Activated naive CD4-positive, alpha-beta T cell treated with anti-CD3 and anti-CD28 coated beads, Interleukin-2, amount 50 U/mL, for 72 hours (primary cell): ENCODE results near the gene CTSS. TPM values are rescaled to one million over a fixed set of nuclear protein-coding genes. Genes with fewer than 3 reads are reported as not detected.
"Not testable (repeated sequence)": the region's sequence is repeated elsewhere in the genome, so short reads cannot be mapped to it uniquely, and the experiment has no call there.

ENCODE experiments used
- ATAC-seq, 2 donors: fragments of 150-1000 bp; cut with Tn5 transposase; 2 replicates each; pipeline ENCODE4 v1.10.0; 2021; ENCODE audit warnings: mild to moderate bottlenecking in 2 of 2, moderate library complexity in 2 of 2
- DNase-seq, 2 donors: peaks; one replicate each; pipeline ENCODE4 v3.0.0; 2021 to 2022; ENCODE audit warnings: low spot score in 2 of 2
- H3K27ac Mint-ChIP-seq, 2 donors: one replicate each; pipeline ENCODE4 v1.8.0; 2022; ENCODE audit warnings: mild to moderate bottlenecking in 2 of 2, mixed read lengths in 2 of 2
- H3K36me3 Mint-ChIP-seq, 2 donors: one replicate each; pipeline ENCODE4 v1.8.0; 2022; ENCODE audit warnings: mixed read lengths in 2 of 2
- H3K9me3 Mint-ChIP-seq, 2 donors: one replicate each; pipeline ENCODE4 v1.8.0; 2022; ENCODE audit warnings: mixed read lengths in 2 of 2
- total RNA-seq, 2 donors: library from RNA; stranded (reverse); gene quantifications; one replicate each; pipeline ENCODE4 v1.2.3, GENCODE V29; 2022

The CTSS gene
- total RNA-seq, result 10 to 100 TPM; 53.4 to 88.4 TPM

- Mint-ChIP-seq H3K9me3 (no peaks in the 10 kb centered on the region), H3K36me3 (peaks cover 8 to 17% of the 10 kb centered on the region in 2 donors), H3K27ac (peak within 1 kb of the TSS; percentile 96 to 97)
- ATAC-seq (peak; percentile 97 to 99), DNase-seq (peak in 1 of 2 donors; percentile 11)
These were observed at the start of gene CTSS for GRCh38 chr1:150765296-150765976. Gene CTSS (minus strand): TSS chr1:150765778. CDS start chr1:150764763, 1,015 bp downstream.

DNA sequence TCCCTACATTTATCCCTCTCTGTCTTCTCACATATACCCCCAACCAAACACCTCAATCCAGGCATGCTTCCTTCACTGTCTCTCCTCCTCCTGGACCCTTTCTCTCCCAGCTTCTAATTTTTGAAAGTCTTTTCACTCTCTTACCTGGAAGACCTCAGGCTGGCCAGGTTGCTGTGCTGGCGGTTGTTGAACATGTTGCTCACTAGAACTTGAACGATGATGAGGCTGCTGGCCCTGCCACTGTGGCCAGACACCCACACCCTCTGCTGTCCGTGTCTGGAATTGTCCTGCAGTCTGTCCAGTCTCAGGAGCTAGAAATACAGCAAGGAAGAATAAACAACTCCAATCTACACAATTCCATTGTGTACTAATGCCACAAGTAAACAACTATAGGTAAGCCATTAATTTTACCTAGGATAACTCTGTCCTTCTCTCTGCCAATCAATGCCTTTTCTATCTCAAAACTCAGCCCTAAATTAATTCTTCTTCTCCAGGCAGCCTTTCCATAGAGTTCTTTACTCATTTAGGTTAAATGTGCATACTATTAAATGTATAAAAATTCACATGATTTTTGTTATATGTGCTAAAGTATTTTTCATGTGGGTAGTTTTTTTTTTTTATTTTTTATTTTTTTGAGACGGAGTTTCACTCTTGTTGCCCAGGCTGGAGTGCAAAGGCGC, 47.6 kb upstream of the CTSS start:
- Mint-ChIP-seq H3K9me3 (no peaks in the 10 kb centered on the region), H3K36me3 (no peaks in the 10 kb centered on the region), H3K27ac (no peak overlapping the region)
- DNase-seq (no peak), ATAC-seq (no peak)

DNA sequence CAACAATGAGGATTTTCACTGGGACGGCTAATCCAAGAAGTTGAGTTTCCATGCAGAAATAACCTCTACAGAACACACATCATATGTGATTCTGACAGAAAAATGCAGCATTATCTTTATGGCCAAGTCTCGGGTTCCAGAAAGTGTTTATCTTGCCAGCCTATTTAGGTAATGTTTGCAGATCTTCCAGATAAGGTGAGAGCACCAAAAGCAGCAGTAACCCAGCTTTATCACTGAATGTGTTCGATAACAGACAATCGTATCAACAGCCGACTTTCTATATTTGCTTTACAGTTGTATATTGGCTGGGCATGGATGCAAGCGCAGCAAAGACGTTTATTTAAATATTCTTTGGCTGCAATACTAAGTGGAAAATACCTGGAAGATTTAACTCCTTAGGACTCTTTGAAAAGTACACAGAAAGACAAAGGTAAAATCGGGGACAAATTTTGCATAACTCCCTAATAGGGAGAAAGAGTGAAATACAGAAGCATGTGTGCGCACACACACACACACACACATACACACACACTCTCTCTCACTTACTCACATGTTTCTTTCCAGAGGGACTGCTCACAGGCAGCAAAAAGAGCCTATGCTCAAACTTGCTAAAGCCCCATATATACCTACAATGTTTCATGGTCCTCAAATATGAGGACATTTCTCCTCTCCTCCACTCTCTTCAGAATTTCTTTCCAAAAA, 45.5 kb upstream of the CTSS start:
- H3K27ac Mint-ChIP-seq, result no peak overlapping the region
- ATAC-seq (no peak), DNase-seq (no peak)
- H3K9me3 Mint-ChIP-seq, result no peaks in the 10 kb centered on the region
- no peaks in the 10 kb centered on the region for H3K36me3 Mint-ChIP-seq

GRCh38 chr1:150809651-150810050, 44.1 kb upstream of the CTSS start:
- Mint-ChIP-seq H3K36me3 (no peaks in the 10 kb centered on the region), H3K27ac (peak overlapping the region in 1 of 2 donors; percentile 16), H3K9me3 (no peaks in the 10 kb centered on the region)
- DNase-seq (no peak), ATAC-seq (no peak)

DNA sequence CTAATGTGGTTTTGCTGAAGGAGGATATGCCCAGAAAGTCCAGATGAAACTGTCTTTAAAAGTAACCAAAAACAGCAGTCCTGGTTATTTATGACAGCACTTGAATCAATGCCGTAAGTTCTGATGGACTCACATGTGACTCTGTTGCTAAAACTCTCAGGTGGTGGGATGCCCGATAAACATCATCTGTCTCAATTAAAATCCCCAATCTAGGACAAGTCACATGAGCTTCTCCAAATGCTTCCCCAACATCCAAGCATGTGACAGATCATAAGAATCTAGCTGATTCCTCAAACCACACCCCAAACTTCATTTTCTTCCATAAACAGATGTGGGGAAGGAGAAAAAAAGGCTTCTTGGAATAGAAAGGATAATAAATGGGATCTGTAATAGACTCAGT, 43.3 kb upstream of the CTSS start:
- Mint-ChIP-seq H3K36me3 (no peaks in the 10 kb centered on the region), H3K27ac (no peak overlapping the region), H3K9me3 (no peaks in the 10 kb centered on the region)
- ATAC-seq, result no peak
- DNase-seq, result no peak

DNA sequence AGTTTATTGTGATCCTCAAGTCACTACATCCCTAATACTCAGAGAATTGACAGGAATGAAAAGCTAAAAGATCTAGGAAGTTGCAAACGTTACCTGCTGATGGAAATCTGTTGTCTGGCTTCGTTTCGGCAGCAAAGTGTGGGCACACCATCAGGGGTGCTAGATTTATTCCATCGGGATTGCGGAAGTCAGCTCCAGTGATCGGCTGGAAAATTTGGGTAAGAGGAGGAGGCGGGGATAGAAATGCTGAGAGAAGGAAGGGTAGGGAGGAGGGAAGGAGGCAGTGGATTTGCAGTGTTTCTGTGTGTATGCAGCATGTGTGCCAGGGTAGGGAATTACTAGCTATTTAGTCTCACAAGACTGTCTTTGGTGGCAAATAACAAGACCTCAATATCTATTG, 42.5 kb upstream of the CTSS start, which contains the start of gene CTSK:
TSS of gene CTSK (minus strand) at position 140 of the 400 bp plus-strand sequence. CDS start 1,455 bp downstream, outside the sequence.
- H3K36me3 Mint-ChIP-seq, result no peaks in the 10 kb centered on the region
- peak within 1 kb of the TSS in 1 of 2 donors; percentile 16 for H3K27ac Mint-ChIP-seq
- no peaks in the 10 kb centered on the region for H3K9me3 Mint-ChIP-seq
- DNase-seq, result no peak
- ATAC-seq, result no peak

DNA sequence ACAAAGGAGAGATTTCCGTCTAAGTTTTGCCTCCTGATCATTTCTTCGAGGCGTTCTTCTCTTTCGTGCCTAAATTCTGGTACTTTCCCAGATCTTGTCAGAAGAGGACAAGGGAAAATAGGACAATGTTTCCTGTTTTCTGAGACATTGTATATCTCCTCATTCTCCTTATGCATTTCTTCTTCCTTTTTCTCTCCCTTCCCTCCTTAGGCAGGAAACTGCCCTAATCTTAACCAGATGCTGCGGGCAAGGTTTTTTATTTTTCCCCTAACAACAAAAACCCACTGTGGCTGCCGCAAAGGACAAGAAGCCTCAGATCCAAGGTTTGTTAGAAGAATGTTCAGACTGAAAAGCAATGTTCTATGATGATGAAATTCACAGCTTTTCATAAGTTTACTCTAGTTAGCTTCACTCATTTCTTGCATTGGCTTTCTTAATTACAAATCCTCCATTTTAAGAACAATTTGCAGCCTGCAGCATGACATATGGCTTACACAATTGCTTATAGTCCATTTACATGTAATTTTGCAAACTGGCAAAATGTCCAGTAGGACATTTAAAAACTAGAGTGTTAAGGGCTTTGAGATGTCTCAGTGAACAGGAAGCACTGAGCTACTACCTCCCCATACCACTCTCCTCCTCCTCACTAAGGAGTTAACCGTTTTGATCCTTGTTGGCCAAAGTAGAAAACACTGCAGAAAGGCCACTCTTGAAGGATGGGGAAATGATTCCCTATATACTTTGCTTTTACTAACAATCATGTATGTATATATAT, 41.9 kb upstream of the CTSS start:
- ATAC-seq (no peak), DNase-seq (no peak)
- no peaks in the 10 kb centered on the region for H3K9me3 Mint-ChIP-seq
- H3K36me3 Mint-ChIP-seq, result no peaks in the 10 kb centered on the region
- H3K27ac Mint-ChIP-seq, result peak overlapping the region in 1 of 2 donors; percentile 16

- DNase-seq (no peak), ATAC-seq (no peak)
- H3K9me3 Mint-ChIP-seq, result no peaks in the 10 kb centered on the region
- H3K36me3 Mint-ChIP-seq, result no peaks in the 10 kb centered on the region
- no peak overlapping the region for H3K27ac Mint-ChIP-seq
These were observed 40.3 kb upstream of the CTSS start for GRCh38 chr1:150805899-150806298.

DNA sequence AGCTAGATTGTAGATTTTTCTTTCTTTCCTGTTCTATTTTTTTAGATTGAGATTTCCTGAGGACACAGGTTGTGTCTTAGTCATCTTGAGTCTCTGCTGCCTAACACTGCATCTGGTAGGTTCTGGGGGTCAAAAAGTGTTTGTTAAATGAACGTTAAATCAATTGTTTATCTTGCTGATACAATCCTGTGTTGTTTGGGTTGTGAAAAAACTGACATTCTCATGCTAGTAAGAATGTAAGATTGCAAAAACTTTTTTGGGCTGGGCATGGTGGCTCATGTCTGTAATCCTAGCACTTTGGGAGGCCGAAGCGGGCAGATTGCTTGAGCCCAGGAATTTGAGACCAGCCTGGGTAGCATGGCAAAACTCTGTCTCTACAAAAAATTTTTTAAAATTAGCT, 39.1 kb upstream of the CTSS start:
- Mint-ChIP-seq H3K36me3 (no peaks in the 10 kb centered on the region), H3K9me3 (no peaks in the 10 kb centered on the region), H3K27ac (no peak overlapping the region)
- DNase-seq (no peak), ATAC-seq (no peak)

- Mint-ChIP-seq H3K9me3 (no peaks in the 10 kb centered on the region), H3K36me3 (no peaks in the 10 kb centered on the region), H3K27ac (no peak overlapping the region)
- no peak for ATAC-seq
- DNase-seq, result no peak
These were observed 33.5 kb upstream of the CTSS start for GRCh38 chr1:150799089-150799488.

DNA sequence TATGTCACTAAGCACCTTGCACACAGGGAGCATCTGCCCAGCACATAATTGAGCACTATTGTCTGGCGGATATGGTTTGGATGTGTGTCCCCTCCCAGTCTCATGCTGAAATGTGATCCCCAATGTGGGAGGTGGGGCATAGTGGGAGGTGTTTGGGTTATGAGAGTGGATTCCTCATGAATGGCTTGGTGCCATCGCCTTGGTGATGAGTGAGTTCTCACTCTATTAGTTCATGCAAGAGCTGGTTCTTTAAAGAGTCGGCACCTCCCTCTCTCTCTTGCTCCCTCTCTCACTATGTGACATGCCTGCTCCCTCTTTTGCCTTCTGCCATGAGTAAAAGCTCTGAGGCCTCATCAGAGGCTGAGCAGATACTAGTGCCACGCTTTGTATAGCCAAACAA, 32.9 kb upstream of the CTSS start:
- H3K9me3 Mint-ChIP-seq, result no peaks in the 10 kb centered on the region
- DNase-seq (no peak), ATAC-seq (no peak)
- no peaks in the 10 kb centered on the region for H3K36me3 Mint-ChIP-seq
- H3K27ac Mint-ChIP-seq, result no peak overlapping the region

GRCh38 chr1:150796374-150796773, 30.8 kb upstream of the CTSS start:
- H3K9me3 Mint-ChIP-seq, result no peaks in the 10 kb centered on the region
- H3K27ac Mint-ChIP-seq, result no peak overlapping the region
- DNase-seq (no peak), ATAC-seq (no peak)
- no peaks in the 10 kb centered on the region for H3K36me3 Mint-ChIP-seq

DNA sequence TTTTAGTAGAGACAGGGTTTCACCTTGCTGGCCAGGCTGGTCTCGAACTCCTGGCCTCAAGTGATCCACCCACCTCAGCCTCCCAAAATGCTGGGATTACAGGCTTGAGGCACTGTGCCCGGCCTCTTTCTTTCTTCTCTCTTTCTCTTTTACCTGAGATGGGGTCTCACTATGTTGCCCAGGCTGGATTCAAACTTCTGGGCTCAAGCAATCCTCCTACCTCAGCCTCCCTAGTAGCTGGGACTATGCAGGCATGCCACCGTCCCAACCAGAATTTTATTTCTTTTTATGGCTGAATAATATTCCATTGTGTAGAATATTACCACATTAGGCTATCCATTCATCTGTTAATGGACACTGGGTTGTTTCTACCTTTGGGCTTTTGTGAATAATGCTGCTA, 28.2 kb upstream of the CTSS start:
- not testable (repeated sequence) for H3K27ac Mint-ChIP-seq, H3K9me3 Mint-ChIP-seq, H3K36me3 Mint-ChIP-seq, ATAC-seq, DNase-seq

DNA sequence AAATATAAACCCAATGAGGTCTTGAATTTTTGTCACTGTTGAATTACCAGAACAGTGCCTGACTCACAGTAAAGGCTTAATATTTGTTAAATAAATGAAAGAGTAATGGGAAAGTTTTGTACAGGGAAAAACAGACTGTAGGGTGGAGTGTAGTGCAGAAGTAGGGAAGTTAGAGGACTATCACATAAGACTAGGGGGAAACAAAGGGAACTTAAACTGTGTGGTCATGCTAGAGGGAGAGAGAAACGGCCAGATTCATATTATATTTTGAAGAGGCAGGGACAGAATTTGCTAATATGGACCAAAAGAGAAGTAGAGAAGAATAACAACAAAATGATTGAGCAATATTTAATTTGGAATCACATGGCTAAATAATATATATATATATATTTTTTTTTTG, 27.6 kb upstream of the CTSS start:
- no peak overlapping the region for H3K27ac Mint-ChIP-seq
- H3K36me3 Mint-ChIP-seq, result no peaks in the 10 kb centered on the region
- no peaks in the 10 kb centered on the region for H3K9me3 Mint-ChIP-seq
- DNase-seq (no peak), ATAC-seq (no peak)

DNA sequence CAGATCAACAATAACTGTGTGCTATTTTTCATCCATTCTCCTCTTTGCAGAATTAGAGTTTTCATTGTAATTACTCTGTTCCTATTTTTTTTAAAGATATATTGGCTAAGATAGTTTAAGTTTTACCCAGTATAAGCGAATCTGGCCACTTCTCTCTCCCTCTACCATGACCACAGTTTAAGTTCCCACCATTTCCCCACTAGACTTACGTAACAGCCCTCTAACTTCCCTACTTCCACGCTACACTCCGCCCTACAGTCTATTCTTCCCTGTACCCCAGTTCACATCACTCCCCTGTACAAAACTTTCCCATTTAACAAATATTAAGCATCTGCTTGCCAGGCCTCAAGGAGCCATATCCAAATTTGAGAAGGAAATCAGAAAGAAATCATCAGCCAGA, 26.0 kb upstream of the CTSS start:
- no peak overlapping the region for H3K27ac Mint-ChIP-seq
- H3K36me3 Mint-ChIP-seq, result no peaks in the 10 kb centered on the region
- no peak for ATAC-seq
- DNase-seq, result no peak
- no peaks in the 10 kb centered on the region for H3K9me3 Mint-ChIP-seq

DNA sequence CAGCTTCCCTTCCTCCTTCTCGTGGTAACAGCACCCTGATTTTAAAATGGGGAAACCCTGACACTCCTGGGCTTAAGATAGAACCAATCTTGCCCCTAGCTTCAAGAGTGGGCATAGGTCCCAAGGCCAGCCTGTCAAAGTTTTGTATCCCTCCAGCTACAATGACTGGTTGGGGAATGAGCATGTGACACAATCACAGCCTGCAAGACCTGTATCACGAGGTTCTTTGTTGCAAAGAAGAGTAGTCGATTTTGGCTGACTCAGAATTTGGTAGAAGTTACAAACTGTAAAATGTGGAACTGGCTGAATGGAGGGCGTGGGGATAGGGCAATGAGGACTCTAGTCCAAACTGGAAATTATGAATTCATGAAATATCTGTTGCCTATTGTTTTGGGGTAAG, 23.8 kb upstream of the CTSS start:
- DNase-seq (no peak), ATAC-seq (no peak)
- no peak overlapping the region for H3K27ac Mint-ChIP-seq
- H3K9me3 Mint-ChIP-seq, result no peaks in the 10 kb centered on the region
- no peaks in the 10 kb centered on the region for H3K36me3 Mint-ChIP-seq

DNA sequence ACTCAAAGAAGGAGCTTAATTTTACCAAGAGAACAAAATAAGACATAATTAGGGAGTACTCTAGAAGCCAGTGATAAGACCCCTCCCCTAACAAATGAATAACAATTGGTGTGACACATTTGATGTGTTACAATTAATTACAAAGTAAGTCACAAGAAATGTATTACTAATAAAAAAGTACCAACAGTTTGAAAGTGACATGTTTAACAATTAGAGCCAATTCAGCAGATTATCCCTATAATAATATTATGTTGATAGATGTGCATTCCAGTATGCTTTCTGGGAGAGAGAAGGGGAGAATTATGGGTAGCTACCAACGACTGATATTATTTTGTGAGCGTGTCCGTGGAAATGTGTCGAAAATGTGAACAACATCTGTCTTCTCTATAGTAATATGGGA, 23.4 kb upstream of the CTSS start:
- H3K9me3 Mint-ChIP-seq, result no peaks in the 10 kb centered on the region

More for the DNA sequence above, 23.4 kb upstream of the CTSS start:
- Mint-ChIP-seq H3K36me3 (no peaks in the 10 kb centered on the region), H3K27ac (no peak overlapping the region)
- ATAC-seq (no peak), DNase-seq (no peak)
